Endothelial cell of umbilical vein (primary cell): Measurements from ENCODE around the gene KIF26A. TPM values are rescaled to one million over a fixed set of nuclear protein-coding genes. Genes with fewer than 3 reads are reported as not detected.

Experiments
- BruUV-seq: library from RNA; stranded (reverse); fragments of 400-500 nt; replicated peaks from 2 replicates; lab custom pipeline; 2021; lab: Mats Ljungman, UMichigan
- CTCF ChIA-PET: fragments of 300-600, 350-600 bp; sonication (Branson Sonifier 250); formaldehyde crosslinking; loops from one replicate; lab custom pipeline; 2021; ENCODE audit warnings: antibody characterized with exemption, inconsistent platforms; lab: Charles Lee
- POLR2A ChIA-PET: fragments of 300-600, 350-600 bp; sonication (Branson Sonifier 250); formaldehyde crosslinking; loops from one replicate; lab custom pipeline; 2021; ENCODE audit warnings: antibody characterized with exemption, inconsistent platforms; lab: Charles Lee
- DNase-seq: peaks from one replicate; pipeline ENCODE4 v3.0.0-alpha.2; 2011; ENCODE audit warnings: low read depth, low spot score
- FAIRE-seq: peaks from 2 replicates; lab custom pipeline; 2011; peaks lifted over from hg19 to GRCh38; lab: Jason Lieb, UNC
- H2AFZ ChIP-seq: 2 replicates; pipeline ENCODE4 v1.6.0; 2012; ENCODE audit warnings: low read depth, low read length, control low read depth, inconsistent platforms
- H3K27ac ChIP-seq: 2 replicates; pipeline ENCODE4 v1.5.1; 2011; ENCODE audit warnings: low read depth, mild to moderate bottlenecking, control low read depth, low read length, moderate library complexity; ENCODE audit not compliant: insufficient read depth
- H3K27me3 ChIP-seq, 2 experiments: 2 replicates each; pipeline versions ENCODE4 v1.6.0 to v1.6.1; 2011; ENCODE audit warnings: low read length in 2 of 2, mixed read lengths in 1 of 2; ENCODE audit not compliant: control insufficient read depth in 2 of 2, insufficient read depth in 2 of 2
- H3K36me3 ChIP-seq, 2 experiments: 2 replicates in 1 of 2; 3 replicates in 1 of 2; pipeline ENCODE4 v1.5.1; 2011; ENCODE audit warnings: low read length in 2 of 2, mild to moderate bottlenecking in 1 of 2, moderate library complexity in 1 of 2; ENCODE audit not compliant: control insufficient read depth in 2 of 2, insufficient read depth in 2 of 2; ENCODE audit errors: extremely low read depth in 1 of 2
- H3K4me1 ChIP-seq: 3 replicates; pipeline ENCODE4 v1.5.1; 2011; ENCODE audit warnings: mild to moderate bottlenecking, low read length; ENCODE audit not compliant: control insufficient read depth, insufficient read depth; ENCODE audit errors: extremely low read depth
- H3K4me2 ChIP-seq: 2 replicates; pipeline ENCODE4 v1.6.1; 2011; ENCODE audit warnings: low read length, control low read depth, mixed read lengths; ENCODE audit not compliant: insufficient read depth
- H3K4me3 ChIP-seq, 3 experiments: fragments of 200-600 bp in 1 of 3; sonication (generic), shearing (Covaris generic) in 1 of 3; replicated peaks in 1 of 3; 2 replicates each; pipeline ENCODE4 v1.5.1; 2011 to 2016; ENCODE audit warnings: control low read depth in 3 of 3, low read length in 3 of 3, mild to moderate bottlenecking in 2 of 3, inconsistent platforms in 1 of 3, low read depth in 1 of 3, moderate library complexity in 1 of 3; ENCODE audit not compliant: insufficient read depth in 1 of 3
- H3K79me2 ChIP-seq: 2 replicates; pipeline ENCODE4 v1.6.0; 2012; ENCODE audit warnings: low read length, inconsistent platforms; ENCODE audit not compliant: control insufficient read depth, insufficient read depth
- H3K9ac ChIP-seq: replicated peaks from 2 replicates; pipeline ENCODE3; 2011; ENCODE audit warnings: low read length, control low read depth; ENCODE audit not compliant: insufficient read depth; ENCODE audit errors: extremely low read depth
- H3K9me1 ChIP-seq: replicated peaks from 3 replicates; pipeline ENCODE4 v1.6.0; 2011; ENCODE audit warnings: mild to moderate bottlenecking, low read length; ENCODE audit not compliant: control insufficient read depth, insufficient read depth; ENCODE audit errors: extremely low read depth
- H3K9me3 ChIP-seq: replicated peaks from 2 replicates; pipeline ENCODE4 v1.5.1; 2012; ENCODE audit warnings: low read length, inconsistent platforms; ENCODE audit not compliant: control insufficient read depth, insufficient read depth
- H4K20me1 ChIP-seq: replicated peaks from 2 replicates; pipeline ENCODE3; 2011; ENCODE audit warnings: mild to moderate bottlenecking, low read length; ENCODE audit not compliant: control insufficient read depth, insufficient read depth; ENCODE audit errors: extremely low read depth
- CTCF ChIP-seq, 2 donors: IDR thresholded peaks; 1 replicate in 1 of 2; 2 replicates in 1 of 2; pipeline ENCODE4 v1.5.1; 2011; ENCODE audit warnings: low read length in 2 of 2, mild to moderate bottlenecking in 2 of 2, moderate library complexity in 2 of 2, control low read depth in 1 of 2, inconsistent platforms in 1 of 2, low read depth in 1 of 2; ENCODE audit not compliant: insufficient read depth in 1 of 2; ENCODE audit errors: extremely low read depth in 1 of 2
- EZH2 ChIP-seq: IDR thresholded peaks from 2 replicates; pipeline ENCODE4 v1.6.1; 2012; ENCODE audit warnings: borderline replicate concordance, low read depth, mild to moderate bottlenecking, moderate library complexity, low read length, inconsistent platforms; ENCODE audit not compliant: severe bottlenecking
- FOS ChIP-seq: IDR thresholded peaks from 2 replicates; pipeline ENCODE4 v1.6.1; 2011; ENCODE audit warnings: mild to moderate bottlenecking, low read length, moderate library complexity, borderline replicate concordance; ENCODE audit not compliant: insufficient read depth
- GATA2 ChIP-seq: IDR thresholded peaks from 2 replicates; pipeline ENCODE4 v1.7.0; 2011; ENCODE audit warnings: low read depth, mild to moderate bottlenecking, moderate library complexity, mixed read lengths, low read length; ENCODE audit not compliant: insufficient read length, insufficient read depth
- JUN ChIP-seq: IDR thresholded peaks from 2 replicates; pipeline ENCODE4 v1.6.1; 2011; ENCODE audit warnings: borderline replicate concordance, low read depth; ENCODE audit not compliant: insufficient read length, insufficient read depth
- MAX ChIP-seq: IDR thresholded peaks from 2 replicates; pipeline ENCODE4 v1.6.1; 2011; ENCODE audit not compliant: insufficient read depth, insufficient read length
- MYC ChIP-seq: IDR thresholded peaks from one replicate; pipeline ENCODE4 v1.6.1; 2011; ENCODE audit warnings: mild to moderate bottlenecking, low read depth, low read length
- POLR2A ChIP-seq: IDR thresholded peaks from 2 replicates; pipeline ENCODE4 v1.6.1; 2012; ENCODE audit warnings: low read depth, mild to moderate bottlenecking, control low read depth, low read length
- POLR2AphosphoS5 ChIP-seq: IDR thresholded peaks from 2 replicates; pipeline ENCODE4 v1.6.1; 2012; ENCODE audit warnings: low read depth, mild to moderate bottlenecking, control low read depth, low read length, moderate library complexity; ENCODE audit not compliant: insufficient read depth
- dilution Hi-C: fragments of 300-500 bp; cut with MboI; formaldehyde crosslinking; loops from one replicate; pipeline ENCODE4 v1.15.0; 2019; ENCODE audit warnings: low sequenced_read_pairs; ENCODE audit not compliant: extremely low pct_ligation_motif_present
- intact Hi-C: fragments of 100-400 bp; cut with micrococcal nuclease; formaldehyde crosslinking; loops from one replicate; pipeline ENCODE4 v1.10.0; 2022
- polyA plus RNA-seq, 4 experiments: library from polyadenylated mRNA; depleted of rRNA in 3 of 4; stranded (reverse) in 3 of 4; unstranded in 1 of 4; fragments of >200 nt; gene quantifications; 2 replicates each; pipeline versions ENCODE4 v1.2.1 to v1.2.3, GENCODE V29; 2011 to 2012; ENCODE audit warnings: missing spikeins in 1 of 4
- total RNA-seq: library from RNA; stranded (reverse); gene quantifications from 2 replicates; pipeline ENCODE4 v1.2.3, GENCODE V29; 2021

The KIF26A gene
- total and polyA plus RNA-seq, 2 donors (not counting 3 experiments of a cell fraction or from before 2014, with no cell fraction given): 3.6 to 10.7 TPM

GRCh38 chr14:104228716-104229533 lies 90.5 kb downstream of the KIF26A start:
- no TSS peak for BruUV-seq
- DNase-seq: no peak
- dilution Hi-C loops (no loop called here), intact Hi-C loops (no loop called here)
- CTCF ChIA-PET: interaction anchor here (2.8 kb wide), 1 partner anchor 336 kb away, joined by 10 read pairs; no protein-coding TSS in a partner anchor
- POLR2A ChIA-PET: no interaction called here
- H3K9me1 ChIP-seq: no peaks in the 10 kb centered on the region
- H3K4me3 ChIP-seq: no peak overlapping the region
- no peaks in the 10 kb centered on the region for H3K9me3 ChIP-seq
- no peak overlapping the region for H2AFZ ChIP-seq
- no peak overlapping the region for H3K27ac ChIP-seq
- H3K4me1 ChIP-seq: no peaks in the 10 kb centered on the region
- H4K20me1 ChIP-seq: no peaks in the 10 kb centered on the region
- H3K9ac ChIP-seq: no peak overlapping the region
- H3K36me3 ChIP-seq: no peaks in the 10 kb centered on the region
- H3K27me3 ChIP-seq: no peaks in the 10 kb centered on the region
- TF ChIP-seq MAX (no peak), EZH2 (no peak), POLR2AphosphoS5 (no peak), GATA2 (no peak), POLR2A (no peak), MYC (no peak), FOS (no peak), JUN (no peak), CTCF (IDR thresholded peaks at IDR 0.05; ENCODE audit: extremely low read depth in 1 of 2, insufficient read depth in 1 of 2, low read depth in 1 of 2, low read length in 2 of 2) (no peak)
- no peak for FAIRE-seq
- no peak overlapping the region for H3K4me2 ChIP-seq
- H3K79me2 ChIP-seq: no peaks in the 10 kb centered on the region
